ENCODE measurements around the gene VPS72. TPM values are rescaled to one million over a fixed set of nuclear protein-coding genes. Genes with fewer than 3 reads are reported as not detected.

The VPS72 gene
- total and polyA plus RNA-seq, 9 of the 15 experiments (the other 6 are each of a cell fraction or from before 2014, with no cell fraction given): 7.2 to 131 (median 75.7) TPM

- TF ChIP-seq HES1 (IDR thresholded peaks at IDR 0.05; ENCODE audit: low read depth) (no peak), ZNF175 (CRISPR knock-in tag; IDR thresholded peaks at IDR 0.05; ENCODE audit: low read depth) (0 out of 2 replicates have a peak, but pooled peaks have one; percentile 37), NCOA6 (IDR thresholded peaks at IDR 0.05) (no peak), U2AF1 (optimal IDR thresholded peaks at IDR 0.05; ENCODE audit: low read depth, low read length) (no peak), ZNF165 (CRISPR knock-in tag; IDR thresholded peaks at IDR 0.05; ENCODE audit: borderline replicate concordance) (no peak), CREM (IDR thresholded peaks at IDR 0.05; ENCODE audit: low read depth) (peak; percentile 56; the same call in 1 of the 2 replicates), E2F6 (IDR thresholded peaks at IDR 0.05; ENCODE audit: borderline replicate concordance in 1 of 2, extremely low read depth in 1 of 2, insufficient read depth in 1 of 2, insufficient read length in 1 of 2, low read depth in 1 of 2, low read length in 1 of 2, poor library complexity in 1 of 2, severe bottlenecking in 1 of 2) (peak; percentile 77 to 81), MAFG (tag; conservative IDR thresholded peaks at IDR 0.05) (no peak), BRD4 (IDR thresholded peaks at IDR 0.05) (no peak), ZNF324 (CRISPR knock-in tag; IDR thresholded peaks at IDR 0.05) (no peak), KLF13 (tag; IDR thresholded peaks at IDR 0.05; ENCODE audit: borderline replicate concordance, low read depth) (no peak), GATAD2B (IDR thresholded peaks at IDR 0.05; ENCODE audit: borderline replicate concordance) (peak; percentile 41; the same call in 1 of the 2 replicates), PML (IDR thresholded peaks at IDR 0.05; ENCODE audit: low read length) (peak; percentile 15; the same call in 1 of the 2 replicates), PKNOX1 (IDR thresholded peaks at IDR 0.05) (no peak), ZNF212 (CRISPR knock-in tag; IDR thresholded peaks at IDR 0.05) (no peak), RAD51 (IDR thresholded peaks at IDR 0.05; ENCODE audit: borderline replicate concordance, low read depth) (peak; percentile 96), TAF9B (IDR thresholded peaks at IDR 0.05; ENCODE audit: partially characterized antibody) (peak; percentile 40), ZKSCAN8 (CRISPR knock-in tag; IDR thresholded peaks at IDR 0.05) (no peak), CXXC5 (CRISPR knock-in tag; IDR thresholded peaks at IDR 0.05) (peak; percentile 43), ZBTB11 (CRISPR knock-in tag; IDR thresholded peaks at IDR 0.05) (0 out of 6 replicates have a peak, but pooled peaks of 1 of the 3 experiments have one; percentile 27), ILF3 (IDR thresholded peaks at IDR 0.05; ENCODE audit: borderline replicate concordance) (no peak)
Observed at GRCh38 chr1:151198254-151199127, 8.5 kb upstream of the VPS72 start, which contains the start of gene PIP5K1A (continued).

All from K562 (cell line).